ENCODE measurements around the gene UBXN6. TPM values are rescaled to one million over a fixed set of nuclear protein-coding genes. Genes with fewer than 3 reads are reported as not detected.

The UBXN6 gene
- polyA plus RNA-seq, 4 donors: 84.2 to 129 (median 112) TPM

DNA sequence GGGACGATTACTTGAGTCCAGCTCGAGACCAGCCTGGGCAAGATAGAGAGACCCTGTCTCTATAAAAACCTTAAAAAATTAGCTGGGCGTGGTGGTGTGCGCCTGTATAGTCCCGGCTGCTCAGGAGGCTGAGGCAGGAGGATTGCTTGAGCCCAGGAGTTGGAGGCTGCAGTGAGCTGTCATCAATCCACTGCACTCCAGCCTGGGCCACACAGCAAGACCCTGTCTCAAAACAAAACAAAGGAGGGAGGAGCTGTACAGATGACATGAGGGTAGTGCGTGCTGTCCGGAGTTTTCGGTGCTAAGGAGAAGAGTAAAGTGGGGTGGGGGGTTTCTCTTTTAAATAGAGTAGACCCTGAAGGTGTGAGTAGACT is 37.1 kb upstream of the UBXN6 start:
- no peak for DNase-seq (ENCODE audit: low read depth in 4 of 4, low spot score in 2 of 4)

DNA sequence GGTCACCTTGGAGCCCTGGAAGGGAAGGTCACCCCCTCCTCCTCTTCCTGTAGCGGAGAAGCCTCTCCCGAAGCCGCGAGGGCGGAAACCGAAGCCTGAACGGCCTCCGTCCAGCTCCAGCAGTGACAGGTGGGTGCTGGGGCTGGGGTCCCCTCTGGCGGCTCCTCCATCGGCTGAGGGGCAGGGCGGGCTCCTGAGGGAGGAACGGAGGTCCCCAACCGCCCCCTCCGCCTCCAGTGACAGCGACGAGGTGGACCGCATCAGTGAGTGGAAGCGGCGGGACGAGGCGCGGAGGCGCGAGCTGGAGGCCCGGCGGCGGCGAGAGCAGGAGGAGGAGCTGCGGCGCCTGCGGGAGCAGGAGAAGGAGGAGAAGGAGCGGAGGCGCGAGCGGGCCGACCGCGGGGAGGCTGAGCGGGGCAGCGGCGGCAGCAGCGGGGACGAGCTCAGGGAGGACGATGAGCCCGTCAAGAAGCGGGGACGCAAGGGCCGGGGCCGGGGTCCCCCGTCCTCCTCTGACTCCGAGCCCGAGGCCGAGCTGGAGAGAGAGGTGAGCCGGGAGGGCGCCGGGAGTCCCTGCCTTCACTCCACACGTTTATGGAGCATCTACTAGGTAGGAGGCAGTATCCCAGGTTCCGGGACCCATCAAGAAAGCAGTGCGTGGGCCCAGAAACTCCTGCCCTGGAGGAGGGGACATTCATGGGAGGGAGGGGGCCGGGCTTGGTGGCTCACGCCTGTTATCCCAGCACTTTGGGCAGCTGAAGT is 36.5 kb upstream of the UBXN6 start:
- no peak for DNase-seq (ENCODE audit: low read depth in 4 of 4, low spot score in 2 of 4)

DNA sequence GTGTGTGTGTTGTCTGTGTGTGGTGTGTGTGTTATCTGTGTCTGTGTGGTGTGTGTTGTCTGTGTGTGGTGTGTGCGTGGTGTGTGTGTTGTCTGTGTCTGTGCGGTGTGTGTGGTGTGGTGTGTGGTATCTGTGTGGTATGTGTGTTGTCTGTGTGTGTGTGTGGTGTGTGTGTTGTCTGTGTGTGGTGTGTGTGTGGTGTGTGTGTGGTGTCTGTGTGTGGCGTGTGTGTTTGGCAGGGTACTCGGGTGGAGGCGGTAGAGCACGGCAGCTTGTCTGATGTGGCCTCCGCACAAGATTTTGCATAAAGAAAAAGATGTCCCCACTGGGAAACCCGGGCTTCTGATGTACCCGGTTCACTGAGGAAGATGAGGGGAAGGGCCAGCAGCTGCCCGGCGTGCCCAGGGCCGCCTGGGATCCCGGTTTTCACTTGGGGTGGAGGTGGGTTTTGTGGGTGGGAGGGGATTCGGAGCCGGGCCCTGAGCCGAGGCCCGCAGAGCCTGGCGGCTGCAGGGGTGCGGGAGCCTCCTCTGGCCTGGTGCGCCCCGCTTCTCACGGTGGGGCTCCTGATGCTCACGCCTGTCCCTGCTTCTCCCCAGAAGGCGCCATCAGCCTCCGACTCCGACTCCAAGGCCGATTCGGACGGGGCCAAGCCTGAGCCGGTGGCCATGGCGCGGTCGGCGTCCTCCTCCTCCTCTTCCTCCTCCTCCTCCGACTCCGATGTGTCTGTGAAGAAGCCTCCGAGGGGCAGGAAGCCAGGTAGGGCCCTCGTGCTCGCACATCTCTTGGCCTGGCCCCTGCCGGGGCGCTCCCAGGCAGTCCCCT is 35.7 kb upstream of the UBXN6 start:
- no peak for DNase-seq (ENCODE audit: low read depth in 4 of 4, low spot score in 2 of 4)

DNA sequence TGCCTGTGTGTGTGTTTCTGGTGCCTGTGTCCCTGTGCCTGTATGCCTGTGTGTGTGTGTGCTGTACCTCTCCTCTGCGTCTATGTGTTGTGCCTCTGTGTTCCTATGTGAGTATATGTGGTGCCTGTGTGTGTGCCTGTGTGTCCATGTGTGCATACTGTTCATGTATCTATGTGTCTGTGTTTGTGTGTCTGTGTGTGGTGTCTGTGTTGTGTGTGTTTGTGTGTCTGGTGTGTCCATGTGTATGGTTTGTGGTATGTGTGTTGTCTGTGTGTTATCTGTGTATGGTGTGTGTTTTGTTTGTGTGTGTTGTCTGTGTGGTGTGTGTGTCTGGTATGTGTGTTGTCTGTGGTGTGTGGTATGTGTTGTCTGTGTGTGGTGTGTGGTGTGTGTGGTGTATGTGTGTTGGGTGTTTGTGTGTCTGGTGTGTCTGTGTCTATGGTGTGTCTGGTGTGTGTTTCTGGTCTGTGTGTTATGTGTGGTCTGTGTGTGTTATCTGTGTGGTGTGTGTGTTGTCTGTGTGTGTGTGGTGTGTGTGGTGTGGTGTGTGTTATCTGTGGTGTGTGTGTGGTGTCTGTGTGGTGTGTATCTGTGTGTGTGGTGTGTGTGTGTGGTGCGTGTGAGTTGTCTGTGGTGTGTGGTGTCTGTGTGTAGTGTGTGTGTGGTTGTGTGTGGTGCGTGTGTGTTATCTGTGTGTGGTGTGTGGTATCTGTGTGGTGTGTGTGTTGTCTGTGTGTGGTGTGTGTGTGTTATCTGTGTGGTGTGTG is 34.9 kb upstream of the UBXN6 start:
- no peak for DNase-seq (ENCODE audit: low read depth in 4 of 4, low spot score in 2 of 4)

DNA sequence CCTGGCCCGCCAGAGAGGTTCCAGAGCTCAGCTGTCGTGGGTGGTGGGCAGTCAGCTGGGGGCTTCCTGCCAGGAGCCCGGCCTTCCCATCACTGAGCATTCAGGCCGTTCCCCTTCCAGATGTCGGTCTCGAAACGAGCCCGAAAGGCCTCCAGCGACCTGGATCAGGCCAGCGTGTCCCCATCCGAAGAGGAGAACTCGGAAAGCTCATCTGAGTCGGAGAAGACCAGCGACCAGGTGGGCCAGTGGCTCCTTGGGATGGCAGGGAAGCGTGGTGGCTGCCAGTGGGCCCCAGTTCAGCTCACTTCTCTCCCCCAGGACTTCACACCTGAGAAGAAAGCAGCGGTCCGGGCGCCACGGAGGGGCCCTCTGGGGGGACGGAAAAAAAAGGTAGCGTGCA is 33.9 kb upstream of the UBXN6 start:
- DNase-seq (ENCODE audit: low read depth in 4 of 4, low spot score in 2 of 4): no peak

DNA sequence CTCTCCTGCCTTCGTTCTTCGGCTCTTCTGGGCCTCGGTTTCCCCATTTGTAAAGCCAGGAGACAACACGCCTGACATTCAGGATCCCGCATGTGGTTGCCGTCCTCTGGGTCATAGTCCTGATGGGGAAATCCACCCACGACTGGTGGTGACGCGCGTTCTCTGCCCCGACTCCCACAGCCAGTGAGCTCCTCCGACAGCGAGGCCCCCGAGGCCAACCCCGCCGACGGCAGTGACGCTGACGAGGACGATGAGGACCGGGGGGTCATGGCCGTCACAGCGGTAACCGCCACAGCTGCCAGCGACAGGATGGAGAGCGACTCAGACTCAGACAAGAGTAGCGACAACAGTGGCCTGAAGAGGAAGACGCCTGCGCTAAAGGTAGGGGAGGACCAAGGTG is 30.9 kb upstream of the UBXN6 start:
- DNase-seq (ENCODE audit: low read depth in 4 of 4, low spot score in 2 of 4): no peak

DNA sequence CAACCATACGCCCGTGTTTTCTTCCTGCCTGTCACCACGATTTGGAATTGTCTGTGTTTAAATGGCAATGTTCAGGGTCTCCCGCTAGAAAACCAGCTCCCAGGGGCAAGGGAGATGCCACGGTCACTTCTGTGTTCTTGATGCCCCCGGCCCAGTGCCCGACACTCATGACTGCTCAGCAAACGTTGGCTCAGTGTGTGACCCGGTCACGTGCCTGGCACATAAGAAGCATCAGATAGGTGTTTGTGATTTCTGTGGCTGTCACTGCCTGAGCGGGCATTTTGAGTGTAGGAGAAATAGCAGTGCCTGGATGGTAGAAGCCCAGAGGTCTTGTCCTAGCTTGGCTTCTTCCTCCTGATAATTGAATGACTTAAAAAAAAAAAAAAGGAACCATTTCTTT is 30.0 kb upstream of the UBXN6 start:
- no peak for DNase-seq (ENCODE audit: low read depth in 4 of 4, low spot score in 2 of 4)

DNA sequence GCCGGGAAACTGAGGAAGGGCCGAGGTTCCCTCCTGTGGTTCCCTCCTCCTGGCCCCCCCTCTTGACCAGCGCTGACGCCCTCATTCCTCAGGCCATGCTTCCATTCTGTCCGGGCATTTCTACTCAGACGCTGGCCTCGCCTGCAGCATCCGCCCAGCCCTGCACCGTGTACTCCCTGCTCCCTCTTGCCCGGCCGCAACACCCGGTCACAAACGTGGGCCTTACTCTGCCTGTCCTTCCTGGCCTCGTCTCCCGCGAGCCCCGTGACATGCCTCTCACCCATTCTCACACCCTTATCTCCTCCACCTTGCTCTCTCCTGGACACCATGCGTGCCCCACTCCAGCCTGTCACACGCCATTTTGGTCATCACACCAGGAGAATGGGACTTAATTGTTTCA is 25.8 kb upstream of the UBXN6 start:
- DNase-seq (ENCODE audit: low read depth in 4 of 4, low spot score in 2 of 4): no peak

DNA sequence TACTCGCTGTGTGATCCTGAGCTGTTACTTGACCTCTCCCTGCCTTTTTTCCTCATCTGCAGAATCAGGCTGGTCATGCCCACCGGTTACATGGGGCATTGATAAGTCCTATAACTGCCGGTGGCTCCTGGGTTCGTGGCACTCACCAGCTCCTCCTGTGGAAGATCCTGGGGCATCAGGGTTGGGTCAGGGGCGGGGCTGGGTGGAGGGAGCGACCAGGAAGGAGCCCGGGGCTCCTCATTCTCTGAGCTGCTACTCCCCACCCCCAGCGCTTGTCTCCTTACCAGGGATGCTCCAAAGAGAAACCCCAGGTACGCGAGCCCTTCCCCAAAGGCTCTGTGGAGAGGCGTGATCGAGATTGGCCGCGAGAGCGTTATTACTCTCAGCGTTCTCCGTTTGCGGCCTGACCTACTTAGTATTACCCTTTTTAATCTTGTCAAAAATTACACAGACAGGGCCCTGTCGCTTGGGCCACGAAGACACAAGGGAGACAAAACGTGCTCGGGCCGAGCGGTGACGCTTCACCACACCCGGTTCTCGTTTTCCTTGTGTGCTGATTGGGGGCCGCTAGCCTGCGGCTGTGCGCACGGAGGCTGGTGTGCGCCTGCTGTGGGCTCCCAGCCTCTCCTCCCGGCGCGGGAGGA is 25.2 kb upstream of the UBXN6 start:
- DNase-seq (ENCODE audit: low read depth in 4 of 4, low spot score in 2 of 4): no peak

DNA sequence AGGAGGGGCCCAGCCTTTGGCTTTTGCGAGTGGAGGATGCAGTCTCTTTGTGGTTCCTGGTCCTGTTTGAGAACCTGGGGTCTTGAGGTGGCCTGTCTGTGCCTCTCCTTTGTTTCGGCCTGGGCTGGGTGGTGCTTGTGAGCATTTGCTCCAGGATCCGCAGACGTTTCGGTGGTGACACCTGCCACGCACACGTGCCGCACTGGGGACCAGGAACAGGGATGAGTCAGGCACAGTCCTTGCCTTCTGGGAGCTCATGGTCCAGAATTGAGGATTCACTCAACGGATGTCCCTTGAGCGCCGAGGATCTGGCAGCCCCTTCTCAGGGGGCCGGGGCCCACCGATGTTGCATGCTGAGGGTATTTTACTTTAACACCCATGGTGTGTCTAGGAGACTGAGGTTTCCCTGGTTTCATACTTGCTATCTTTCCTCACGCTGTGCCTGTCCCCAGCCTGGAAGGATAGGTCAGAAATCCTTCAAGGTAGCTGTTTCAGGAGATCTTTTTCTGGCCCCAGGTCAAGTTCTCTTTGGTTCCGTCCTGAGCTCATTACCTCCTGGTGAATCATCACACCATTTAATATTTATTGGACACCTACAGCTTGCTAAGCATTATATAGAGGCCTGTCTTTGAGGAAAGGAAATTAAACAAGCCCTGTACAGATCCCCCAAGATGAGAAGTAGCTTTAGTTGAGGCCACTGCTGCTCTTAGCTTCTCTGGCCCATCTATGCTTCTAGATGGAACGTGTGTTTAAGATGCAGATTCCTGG is 19.6 kb upstream of the UBXN6 start:
- DNase-seq (ENCODE audit: low read depth in 4 of 4, low spot score in 2 of 4): no peak

DNA sequence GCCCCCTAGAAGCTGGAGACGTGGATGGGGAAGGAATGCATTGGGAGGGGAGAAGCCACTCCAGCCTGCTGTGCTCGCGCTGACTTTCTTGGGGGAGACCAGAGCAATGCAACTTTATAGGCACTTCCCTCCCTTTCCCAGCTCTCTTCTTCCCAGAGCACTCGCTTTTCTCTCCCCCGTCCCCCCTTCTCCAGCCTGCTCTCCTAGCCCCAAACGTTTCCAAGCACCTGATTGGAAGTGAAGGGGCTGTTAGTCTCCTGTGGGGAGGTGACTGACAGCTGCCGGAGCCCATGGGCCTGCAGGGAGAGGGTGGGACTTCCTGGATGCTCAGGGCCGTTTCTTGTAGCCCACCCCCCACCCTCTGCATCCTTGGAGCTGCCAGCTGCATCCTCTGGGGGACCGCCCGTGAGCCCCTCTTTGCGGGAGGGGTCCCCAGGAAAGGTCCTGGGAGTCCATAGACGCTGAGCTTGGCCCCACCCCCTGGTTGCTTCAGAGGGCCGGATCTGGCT is 17.0 kb upstream of the UBXN6 start:
- DNase-seq (ENCODE audit: low read depth in 4 of 4, low spot score in 2 of 4): peak in 2 of 4 donors; percentile 41 to 55

DNA sequence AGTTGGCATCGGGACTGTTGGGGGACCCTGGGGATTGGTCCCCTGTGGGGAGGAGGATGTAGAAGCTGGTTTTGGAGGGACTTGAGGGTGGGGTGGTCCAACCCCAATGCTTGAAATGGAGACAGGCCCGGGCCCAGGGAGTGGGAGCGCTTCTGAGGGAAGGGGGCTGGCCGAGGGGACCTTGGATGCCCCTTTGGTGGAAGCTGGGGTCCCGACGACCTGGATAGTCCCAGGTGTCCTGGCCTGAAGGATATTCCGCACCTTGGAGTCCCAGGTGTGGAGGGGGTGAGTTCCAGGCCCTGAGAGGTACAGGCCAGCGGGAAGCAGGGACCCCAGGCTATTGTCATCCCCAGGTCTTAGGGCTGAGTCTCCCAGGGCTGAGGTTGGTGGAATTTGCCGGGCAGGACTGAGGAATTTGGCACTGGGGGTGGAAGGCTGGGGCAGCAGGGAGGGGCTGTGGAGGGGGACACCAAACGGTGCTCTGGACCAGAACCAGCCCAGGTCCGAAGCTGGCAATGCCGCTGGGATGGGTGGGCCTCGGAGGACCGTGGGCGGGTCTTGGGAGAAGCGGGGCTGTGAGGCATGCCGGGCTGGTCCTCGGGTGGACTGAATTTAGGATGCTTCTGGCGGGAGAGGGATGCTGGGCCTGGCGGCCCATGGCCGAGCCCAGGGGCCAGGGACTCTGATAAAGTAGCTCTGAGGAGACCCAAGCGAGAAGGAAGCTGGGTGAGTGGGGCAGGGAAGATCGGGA is 16.3 kb upstream of the UBXN6 start:
- DNase-seq (ENCODE audit: low read depth in 4 of 4, low spot score in 2 of 4): no peak

DNA sequence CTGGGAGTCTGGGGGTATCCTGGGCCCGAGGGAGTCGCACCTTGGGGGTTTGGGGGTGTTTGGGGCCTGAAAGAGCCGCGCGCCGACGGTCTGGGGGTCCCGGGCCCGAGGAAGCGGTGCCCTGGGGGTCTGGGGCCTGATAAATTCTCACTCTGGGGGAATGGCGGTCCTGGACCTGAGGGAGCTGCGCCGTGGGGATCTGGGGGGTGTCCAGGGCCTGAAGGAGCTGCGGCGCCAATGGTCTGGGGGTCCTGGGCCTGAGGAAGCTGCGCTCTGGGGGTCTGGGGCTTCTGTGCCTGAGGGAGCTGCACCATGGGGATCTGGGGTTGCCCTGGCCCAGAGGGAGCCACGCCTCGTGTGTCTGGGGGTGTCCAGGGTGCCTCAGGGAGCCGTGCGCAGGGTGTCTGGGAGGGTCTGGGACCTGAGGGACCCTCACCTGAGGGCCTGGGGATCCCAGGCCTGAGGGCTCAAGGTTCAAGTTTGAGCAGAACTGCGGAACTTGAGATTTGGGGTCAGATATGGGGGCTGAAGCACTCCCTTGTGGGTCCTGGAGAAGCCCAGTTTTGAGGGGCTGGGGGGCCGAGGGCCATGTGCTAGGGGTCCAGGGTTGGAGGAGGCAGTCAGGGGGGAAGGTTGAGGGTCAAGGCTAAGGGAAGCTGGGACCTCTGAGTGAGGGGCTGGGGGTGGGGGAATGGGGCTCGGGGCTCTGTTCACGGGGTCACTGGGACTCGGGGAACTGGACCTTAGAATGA is 15.6 kb upstream of the UBXN6 start:
- DNase-seq (ENCODE audit: low read depth in 4 of 4, low spot score in 2 of 4): no peak

DNA sequence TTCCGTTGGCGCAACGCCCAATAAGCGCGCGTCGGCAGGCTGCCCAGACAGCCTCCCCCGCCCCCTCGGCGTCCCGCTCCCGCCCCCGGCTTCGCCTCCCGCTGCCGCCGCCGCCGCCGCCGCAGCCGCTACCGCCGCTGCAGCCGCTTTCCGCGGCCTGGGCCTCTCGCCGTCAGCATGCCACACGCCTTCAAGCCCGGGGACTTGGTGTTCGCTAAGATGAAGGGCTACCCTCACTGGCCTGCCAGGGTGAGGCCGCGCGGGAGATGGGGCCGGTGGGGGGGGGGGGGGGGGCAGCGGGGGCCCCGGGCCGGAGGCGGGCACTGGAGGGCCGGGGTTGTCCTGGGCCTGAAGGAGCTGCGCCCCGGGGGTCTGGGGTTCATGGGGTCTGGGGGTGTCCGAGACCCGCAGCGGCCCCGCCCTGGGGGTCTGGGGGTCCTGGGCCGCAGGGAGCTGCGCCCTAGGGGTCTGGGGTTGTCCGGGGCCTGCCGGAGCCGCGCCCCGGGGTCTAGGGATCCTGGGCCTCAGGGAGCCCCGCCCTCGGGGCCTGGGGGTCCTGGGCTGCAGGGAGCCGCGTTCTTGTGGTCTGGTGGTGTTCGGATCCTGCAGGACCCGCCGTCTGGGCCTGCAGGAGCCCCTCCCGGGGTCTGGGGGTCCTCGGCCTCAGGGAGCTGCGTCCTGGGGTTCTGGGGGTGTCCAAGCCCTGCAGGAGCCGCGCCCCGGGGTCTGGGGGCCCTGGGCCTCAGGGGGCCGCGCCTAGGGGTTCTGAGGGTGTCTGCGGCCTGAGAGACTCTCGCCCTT is 14.8 kb upstream of the UBXN6 start, which contains the start of gene HDGFL2:
Gene HDGFL2 (plus strand): TSS at position 124 of the 801 bp plus-strand sequence. CDS start 54 bp downstream, at position 178.
- DNase-seq (ENCODE audit: low read depth in 4 of 4, low spot score in 2 of 4): no peak

DNA sequence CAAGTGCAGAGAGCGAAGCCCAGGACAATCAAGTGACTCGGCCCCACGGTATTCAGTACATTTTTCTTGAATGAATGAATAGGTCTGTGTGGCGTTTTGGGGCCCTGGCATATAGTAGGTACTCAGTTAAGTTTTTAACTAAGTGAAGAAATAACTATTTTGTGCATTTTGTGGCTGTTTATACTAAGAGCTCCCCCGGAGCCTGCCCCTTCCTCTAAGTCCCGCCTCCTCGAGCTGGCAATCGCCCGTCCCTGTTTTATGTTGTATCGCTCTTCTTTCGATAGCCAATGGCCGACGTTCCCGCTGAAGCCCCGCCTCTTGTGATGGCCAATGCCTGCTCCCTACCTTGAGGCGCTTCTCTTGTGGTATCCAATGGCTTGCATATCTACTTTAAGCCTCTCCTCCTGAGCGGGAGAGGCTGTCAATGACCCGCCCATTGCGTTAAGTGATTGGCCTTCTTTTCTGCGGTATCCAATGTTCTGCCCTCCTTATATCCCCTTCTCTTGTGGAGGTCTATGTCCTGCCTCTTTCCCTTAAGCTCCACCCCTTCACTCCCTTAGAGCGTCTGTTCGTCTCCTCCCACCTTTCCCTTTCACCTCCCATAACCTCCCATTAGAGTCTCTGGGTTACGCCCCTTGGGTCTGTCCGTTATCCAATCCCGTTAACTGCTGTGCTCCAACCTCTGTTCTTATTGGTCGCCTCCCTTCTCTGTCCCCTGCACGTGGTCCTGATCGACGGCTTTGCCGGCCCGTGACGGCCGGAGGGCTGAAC is 14.0 kb upstream of the UBXN6 start:
- DNase-seq (ENCODE audit: low read depth in 4 of 4, low spot score in 2 of 4): peak; percentile 98 to 100 (median 100)

DNA sequence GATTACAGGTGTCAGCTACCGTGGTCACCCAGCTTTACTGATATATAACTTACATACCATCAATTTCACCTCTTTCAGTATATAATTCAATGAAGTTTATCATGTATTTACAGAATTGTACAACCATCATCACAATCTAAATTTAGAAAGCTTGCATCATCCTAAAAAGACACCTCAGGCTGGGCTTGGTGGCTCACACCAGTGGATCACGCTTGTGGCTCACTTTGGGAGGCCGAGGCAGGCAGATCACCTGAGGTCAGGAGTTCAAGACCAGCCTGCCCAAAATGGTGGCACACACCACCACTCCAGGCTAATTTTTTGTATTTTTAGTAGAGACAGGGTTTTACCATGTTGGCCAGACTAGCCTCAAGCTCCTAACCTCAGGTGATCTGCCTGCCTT is 10.2 kb upstream of the UBXN6 start:
- DNase-seq (ENCODE audit: low read depth in 4 of 4, low spot score in 2 of 4): no peak
